HCT116 (cell line): ENCODE measurements around the gene DDX60. TPM values are rescaled to one million over a fixed set of nuclear protein-coding genes. Genes with fewer than 3 reads are reported as not detected.

ENCODE experiments used
- ATAC-seq: fragments of 200-7000 bp; cut with Tn5 transposase; 2 replicates; pipeline ENCODE4 v1.9.1; 2020; ENCODE audit warnings: mild to moderate bottlenecking, moderate library complexity
- BruUV-seq: library from RNA; stranded (reverse); fragments of 400-500 nt; replicated peaks from 2 replicates; lab custom pipeline; 2021; lab: Mats Ljungman, UMichigan
- CTCF ChIA-PET: fragments of 300-600 bp; sonication (Branson Sonifier 250); formaldehyde crosslinking; loops from one replicate; lab custom pipeline; 2021; ENCODE audit warnings: antibody characterized with exemption; lab: Charles Lee
- POLR2A ChIA-PET: fragments of 300-600, 350-600 bp; sonication (Branson Sonifier 250); formaldehyde crosslinking; loops from one replicate; lab custom pipeline; 2021; ENCODE audit warnings: antibody characterized with exemption; lab: Charles Lee
- RAD21 ChIA-PET, 2 experiments: fragments of 300-600 bp; sonication (Branson Sonifier 250); formaldehyde crosslinking; loops; one replicate each; lab custom pipeline; 2023; ENCODE audit warnings: low total read pairs in 2 of 2; ENCODE audit not compliant: uncharacterized antibody in 2 of 2, unreplicated experiment in 2 of 2, low non-redundant PET in 1 of 2; lab: Charles Lee
- DNase-seq: peaks from one replicate; pipeline ENCODE4 v3.0.0-alpha.2; 2010; ENCODE audit warnings: low read depth, low spot score
- H2AFZ ChIP-seq: fragments of 200-600 bp; shearing (Covaris generic), sonication (generic); 2 replicates; pipeline ENCODE4 v1.6.1; 2017; ENCODE audit warnings: low read depth, mixed run types, mixed read lengths, antibody characterized with exemption, low read length; ENCODE audit not compliant: poor library complexity, severe bottlenecking
- H3K27ac ChIP-seq: 2 replicates; pipeline ENCODE4 v1.5.1; 2012; ENCODE audit warnings: low read depth, low read length
- H3K27me3 ChIP-seq: fragments of 200-600 bp; sonication (generic); 2 replicates; pipeline ENCODE4 v1.6.1; 2016; ENCODE audit warnings: mixed run types, low read length, mixed read lengths; ENCODE audit not compliant: insufficient read depth
- H3K36me3 ChIP-seq, 2 experiments: fragments of 200-500 bp in 1 of 2; fragments of 200-600 bp in 1 of 2; sonication (Bioruptor generic) in 1 of 2; sonication (generic) in 1 of 2; 2 replicates each; pipeline versions ENCODE4 v1.5.1 to v1.6.1; 2014 to 2016; ENCODE audit warnings: low read length in 2 of 2, inconsistent platforms in 1 of 2, mixed read lengths in 1 of 2, mixed run types in 1 of 2; ENCODE audit not compliant: insufficient read depth in 2 of 2, control insufficient read depth in 1 of 2
- H3K4me1 ChIP-seq, 2 experiments: fragments of 200-600 bp in 1 of 2; sonication (generic) in 1 of 2; 2 replicates each; pipeline versions ENCODE4 v1.5.1 to v1.6.1; 2012 to 2017; ENCODE audit warnings: low read length in 2 of 2, inconsistent platforms in 1 of 2, mild to moderate bottlenecking in 1 of 2, mixed read lengths in 1 of 2, mixed run types in 1 of 2, moderate library complexity in 1 of 2; ENCODE audit not compliant: insufficient read depth in 2 of 2, control insufficient read depth in 1 of 2
- H3K4me2 ChIP-seq: fragments of 200-600 bp; sonication (generic); 2 replicates; pipeline ENCODE4 v1.6.1; 2017; ENCODE audit warnings: mixed run types, low read length, mixed read lengths
- H3K4me3 ChIP-seq, 2 experiments: fragments of 200-600 bp in 1 of 2; sonication (generic) in 1 of 2; replicated peaks in 1 of 2; 2 replicates each; pipeline ENCODE4 v1.5.1; 2011 to 2016; ENCODE audit warnings: low read length in 2 of 2, control low read depth in 1 of 2, low read depth in 1 of 2, mild to moderate bottlenecking in 1 of 2, mixed read lengths in 1 of 2, mixed run types in 1 of 2
- H3K79me2 ChIP-seq: fragments of 200-600 bp; sonication (generic); 2 replicates; pipeline ENCODE4 v1.6.1; 2017; ENCODE audit warnings: mild to moderate bottlenecking, mixed run types, low read length, moderate library complexity, mixed read lengths; ENCODE audit not compliant: insufficient read depth
- H3K9ac ChIP-seq: fragments of 200-600 bp; sonication (generic); 2 replicates; pipeline ENCODE4 v1.6.1; 2016; ENCODE audit warnings: low read length, mixed read lengths
- H3K9me2 ChIP-seq: fragments of 200-600 bp; sonication (generic), shearing (Covaris generic); 2 replicates; pipeline ENCODE4 v1.6.1; 2017; ENCODE audit warnings: mixed run types, mild to moderate bottlenecking, moderate library complexity; ENCODE audit not compliant: insufficient read depth
- H3K9me3 ChIP-seq, 2 experiments: fragments of 200-500 bp in 1 of 2; fragments of 200-600 bp in 1 of 2; sonication (Bioruptor generic) in 1 of 2; sonication (generic) in 1 of 2; 2 replicates each; pipeline ENCODE4 v1.6.1; 2014 to 2017; ENCODE audit warnings: low read length in 2 of 2, mixed read lengths in 2 of 2, inconsistent platforms in 1 of 2, low read depth in 1 of 2, mild to moderate bottlenecking in 1 of 2, mixed run types in 1 of 2, moderate library complexity in 1 of 2; ENCODE audit not compliant: control insufficient read depth in 1 of 2, insufficient read depth in 1 of 2
- H4K20me1 ChIP-seq: fragments of 200-600 bp; sonication (generic), shearing (Covaris generic); 2 replicates; pipeline ENCODE4 v1.6.1; 2017; ENCODE audit warnings: mixed run types, mild to moderate bottlenecking, moderate library complexity; ENCODE audit not compliant: insufficient read depth
- CBX3 ChIP-seq: IDR thresholded peaks from 2 replicates; pipeline ENCODE4 v1.6.1; 2012; ENCODE audit warnings: low read depth
- ELF1 ChIP-seq: IDR thresholded peaks from 2 replicates; pipeline ENCODE4 v1.6.1; 2012; ENCODE audit warnings: low read depth, borderline replicate concordance
- EZH2 ChIP-seq: fragments of 200-600 bp; sonication (generic); IDR thresholded peaks from 2 replicates; pipeline ENCODE4 v1.6.1; 2017; ENCODE audit warnings: antibody characterized with exemption, mixed run types
- SIN3A ChIP-seq: IDR thresholded peaks from 2 replicates; pipeline ENCODE4 v1.6.1; 2012; ENCODE audit warnings: low read depth
- SP1 ChIP-seq: IDR thresholded peaks from 2 replicates; pipeline ENCODE4 v1.6.1; 2012; ENCODE audit warnings: low read depth
- ZNF274 ChIP-seq: fragments of 200-500 bp; sonication (Bioruptor generic); IDR thresholded peaks from 2 replicates; pipeline ENCODE4 v1.6.1; 2014; ENCODE audit warnings: mild to moderate bottlenecking, low read depth, low read length, inconsistent platforms
- intact Hi-C: fragments of 100-400 bp; cut with micrococcal nuclease; formaldehyde crosslinking; loops from 2 replicates; pipeline ENCODE4 v1.10.0; 2022
- total RNA-seq: library from RNA; stranded (reverse); gene quantifications from one replicate; pipeline ENCODE4 v1.2.1, GENCODE V29; 2021; ENCODE audit not compliant: unreplicated experiment
- TF ChIP-seq, protein P1 (sequence below): IDR thresholded peaks from 2 replicates; pipeline ENCODE4 v1.6.1; 2012; ENCODE audit warnings: low read depth
- TF ChIP-seq, protein P2 (sequence below): IDR thresholded peaks from 2 replicates; pipeline ENCODE4 v1.6.1; 2012
- TF ChIP-seq, protein P3 (sequence below), 3 experiments: fragments of 200-600 bp in 1 of 3; sonication (generic) in 1 of 3; IDR thresholded peaks in 2 of 3; conservative IDR thresholded peaks in 1 of 3; 2 replicates each; pipeline ENCODE4 v1.5.1; 2012 to 2017; ENCODE audit warnings: low read depth in 2 of 3, low read length in 2 of 3, antibody characterized with exemption in 1 of 3, borderline replicate concordance in 1 of 3, control low read depth in 1 of 3, mild to moderate bottlenecking in 1 of 3, mixed read lengths in 1 of 3, mixed run types in 1 of 3, moderate library complexity in 1 of 3; ENCODE audit not compliant: insufficient read depth in 1 of 3

The DDX60 gene
- total RNA-seq, 1 experiment from 2014 or later = 6.5 TPM

DNA sequence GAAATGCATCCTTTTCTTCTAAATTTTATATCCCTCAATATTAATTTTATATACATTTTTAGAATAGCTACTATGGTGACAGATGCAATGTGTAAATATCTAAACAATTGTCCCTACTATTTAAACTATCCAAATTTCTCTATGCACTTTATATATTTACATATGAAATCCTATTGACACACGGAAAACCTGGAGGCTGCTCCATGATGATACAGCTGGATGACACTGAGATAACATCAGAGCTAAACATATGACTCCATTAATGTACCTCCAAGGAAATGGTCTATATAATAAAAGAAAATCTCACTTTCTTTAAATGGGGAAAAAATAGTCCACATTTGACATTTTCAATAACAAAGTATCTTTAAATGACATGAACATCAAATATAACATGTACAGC lies 43.7 kb downstream of the DDX60 start:
- BruUV-seq = no TSS peak
- Histone ChIP-seq H3K9ac (no peak overlapping the region), H3K36me3 (0 out of 4 replicates have a peak, but pooled peaks cover 0 to 3% of the 10 kb centered on the region in 2 experiments), H3K4me1 (peaks cover 0 to 5% of the 10 kb centered on the region in 2 experiments; a peak in 1 of 4 replicates), H3K4me3 (no peak overlapping the region), H2AFZ (no peak overlapping the region), H3K27ac (no peak overlapping the region), H3K4me2 (no peak overlapping the region), H3K9me3 (no peaks in the 10 kb centered on the region), H3K9me2 (no peaks in the 10 kb centered on the region), H3K79me2 (no peaks in the 10 kb centered on the region), H3K27me3 (no peaks in the 10 kb centered on the region), H4K20me1 (no peaks in the 10 kb centered on the region)
- TF ChIP-seq ELF1 (no peak), EZH2 (no peak), SIN3A (no peak), CBX3 (no peak), SP1 (no peak), ZNF274 (no peak)
- TF ChIP-seq, protein P1, sequence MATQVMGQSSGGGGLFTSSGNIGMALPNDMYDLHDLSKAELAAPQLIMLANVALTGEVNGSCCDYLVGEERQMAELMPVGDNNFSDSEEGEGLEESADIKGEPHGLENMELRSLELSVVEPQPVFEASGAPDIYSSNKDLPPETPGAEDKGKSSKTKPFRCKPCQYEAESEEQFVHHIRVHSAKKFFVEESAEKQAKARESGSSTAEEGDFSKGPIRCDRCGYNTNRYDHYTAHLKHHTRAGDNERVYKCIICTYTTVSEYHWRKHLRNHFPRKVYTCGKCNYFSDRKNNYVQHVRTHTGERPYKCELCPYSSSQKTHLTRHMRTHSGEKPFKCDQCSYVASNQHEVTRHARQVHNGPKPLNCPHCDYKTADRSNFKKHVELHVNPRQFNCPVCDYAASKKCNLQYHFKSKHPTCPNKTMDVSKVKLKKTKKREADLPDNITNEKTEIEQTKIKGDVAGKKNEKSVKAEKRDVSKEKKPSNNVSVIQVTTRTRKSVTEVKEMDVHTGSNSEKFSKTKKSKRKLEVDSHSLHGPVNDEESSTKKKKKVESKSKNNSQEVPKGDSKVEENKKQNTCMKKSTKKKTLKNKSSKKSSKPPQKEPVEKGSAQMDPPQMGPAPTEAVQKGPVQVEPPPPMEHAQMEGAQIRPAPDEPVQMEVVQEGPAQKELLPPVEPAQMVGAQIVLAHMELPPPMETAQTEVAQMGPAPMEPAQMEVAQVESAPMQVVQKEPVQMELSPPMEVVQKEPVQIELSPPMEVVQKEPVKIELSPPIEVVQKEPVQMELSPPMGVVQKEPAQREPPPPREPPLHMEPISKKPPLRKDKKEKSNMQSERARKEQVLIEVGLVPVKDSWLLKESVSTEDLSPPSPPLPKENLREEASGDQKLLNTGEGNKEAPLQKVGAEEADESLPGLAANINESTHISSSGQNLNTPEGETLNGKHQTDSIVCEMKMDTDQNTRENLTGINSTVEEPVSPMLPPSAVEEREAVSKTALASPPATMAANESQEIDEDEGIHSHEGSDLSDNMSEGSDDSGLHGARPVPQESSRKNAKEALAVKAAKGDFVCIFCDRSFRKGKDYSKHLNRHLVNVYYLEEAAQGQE = no peak
- TF ChIP-seq, protein P2, sequence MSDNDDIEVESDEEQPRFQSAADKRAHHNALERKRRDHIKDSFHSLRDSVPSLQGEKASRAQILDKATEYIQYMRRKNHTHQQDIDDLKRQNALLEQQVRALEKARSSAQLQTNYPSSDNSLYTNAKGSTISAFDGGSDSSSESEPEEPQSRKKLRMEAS = no peak
- TF ChIP-seq, protein P3, sequence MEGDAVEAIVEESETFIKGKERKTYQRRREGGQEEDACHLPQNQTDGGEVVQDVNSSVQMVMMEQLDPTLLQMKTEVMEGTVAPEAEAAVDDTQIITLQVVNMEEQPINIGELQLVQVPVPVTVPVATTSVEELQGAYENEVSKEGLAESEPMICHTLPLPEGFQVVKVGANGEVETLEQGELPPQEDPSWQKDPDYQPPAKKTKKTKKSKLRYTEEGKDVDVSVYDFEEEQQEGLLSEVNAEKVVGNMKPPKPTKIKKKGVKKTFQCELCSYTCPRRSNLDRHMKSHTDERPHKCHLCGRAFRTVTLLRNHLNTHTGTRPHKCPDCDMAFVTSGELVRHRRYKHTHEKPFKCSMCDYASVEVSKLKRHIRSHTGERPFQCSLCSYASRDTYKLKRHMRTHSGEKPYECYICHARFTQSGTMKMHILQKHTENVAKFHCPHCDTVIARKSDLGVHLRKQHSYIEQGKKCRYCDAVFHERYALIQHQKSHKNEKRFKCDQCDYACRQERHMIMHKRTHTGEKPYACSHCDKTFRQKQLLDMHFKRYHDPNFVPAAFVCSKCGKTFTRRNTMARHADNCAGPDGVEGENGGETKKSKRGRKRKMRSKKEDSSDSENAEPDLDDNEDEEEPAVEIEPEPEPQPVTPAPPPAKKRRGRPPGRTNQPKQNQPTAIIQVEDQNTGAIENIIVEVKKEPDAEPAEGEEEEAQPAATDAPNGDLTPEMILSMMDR (IDR thresholded peaks at IDR 0.05 in 2 of 3, conservative IDR thresholded peaks at IDR 0.05 in 1 of 3; ENCODE audit: borderline replicate concordance in 1 of 3, insufficient read depth in 1 of 3, low read depth in 2 of 3, low read length in 2 of 3) = no peak
- no peak for ATAC-seq
- ChIA-PET RAD21 (no interaction called here), POLR2A (no interaction called here), CTCF (no interaction called here)
- intact Hi-C loops = no loop called here
- DNase-seq = no peak
